HS-27A (cell line): Measurements from ENCODE around the gene PCDH1.
A peak's percentile ranks its signal among the peaks of the same experiment; 100 is the strongest.
"Not testable (repeated sequence)": the region's sequence is repeated elsewhere in the genome, so short reads cannot be mapped to it uniquely, and the experiment has no call there.

ENCODE experiments used
- DNase-seq: peaks from one replicate; pipeline ENCODE4 v3.0.0-alpha.2; 2012; ENCODE audit warnings: low read depth, missing footprints

The PCDH1 gene

DNA sequence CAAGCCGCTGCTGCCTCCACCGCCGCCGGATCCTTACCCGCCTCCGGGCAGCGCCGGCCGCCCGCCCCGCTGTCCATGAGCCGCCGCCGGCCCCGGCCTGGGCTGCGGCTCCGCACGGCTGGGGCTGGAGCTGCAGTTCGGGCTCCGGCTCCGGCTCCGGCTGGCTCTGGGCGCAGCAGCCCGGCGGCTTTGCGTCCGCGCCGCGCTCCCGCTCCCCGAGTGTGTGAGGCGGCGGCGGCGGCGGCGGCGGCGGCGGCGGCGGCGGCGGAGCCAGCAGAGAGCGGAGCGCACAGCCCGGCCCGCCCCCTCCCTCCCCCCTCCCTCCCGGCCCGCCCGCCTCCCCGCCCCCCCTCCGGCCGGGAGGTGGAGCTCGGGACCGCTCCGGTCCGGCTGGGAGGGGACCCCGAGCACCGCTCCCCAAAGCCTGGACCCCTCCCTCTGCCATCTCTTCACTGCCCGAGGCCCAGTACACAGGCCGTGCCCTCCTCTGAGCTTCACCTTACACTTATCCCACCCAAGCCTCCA is at the start of gene PCDH1:
PCDH1 (minus strand) TSS at position 225 of the 525 bp plus-strand sequence; CDS start at position 77, 148 bp downstream.
- no peak for DNase-seq

DNA sequence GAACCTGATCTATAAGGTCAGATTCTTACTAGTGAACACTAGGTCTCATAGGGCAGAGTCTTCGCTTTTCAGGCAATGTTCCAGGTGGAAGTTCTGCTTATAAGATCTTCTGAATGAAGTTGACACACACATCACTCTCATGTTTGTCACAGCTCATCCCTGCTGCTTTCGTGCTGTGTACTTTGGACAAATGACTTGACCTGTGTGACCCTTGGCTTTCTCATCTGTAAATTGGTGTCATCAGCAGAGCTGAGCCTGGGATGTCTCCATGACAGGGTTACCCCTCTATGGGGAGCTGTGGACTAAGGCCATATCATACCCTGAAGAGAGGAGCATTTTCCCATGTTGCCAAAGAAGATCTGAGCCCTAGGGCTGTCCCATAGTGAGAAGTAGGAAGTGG is 48.2 kb upstream of the PCDH1 start:
- no peak for DNase-seq

DNA sequence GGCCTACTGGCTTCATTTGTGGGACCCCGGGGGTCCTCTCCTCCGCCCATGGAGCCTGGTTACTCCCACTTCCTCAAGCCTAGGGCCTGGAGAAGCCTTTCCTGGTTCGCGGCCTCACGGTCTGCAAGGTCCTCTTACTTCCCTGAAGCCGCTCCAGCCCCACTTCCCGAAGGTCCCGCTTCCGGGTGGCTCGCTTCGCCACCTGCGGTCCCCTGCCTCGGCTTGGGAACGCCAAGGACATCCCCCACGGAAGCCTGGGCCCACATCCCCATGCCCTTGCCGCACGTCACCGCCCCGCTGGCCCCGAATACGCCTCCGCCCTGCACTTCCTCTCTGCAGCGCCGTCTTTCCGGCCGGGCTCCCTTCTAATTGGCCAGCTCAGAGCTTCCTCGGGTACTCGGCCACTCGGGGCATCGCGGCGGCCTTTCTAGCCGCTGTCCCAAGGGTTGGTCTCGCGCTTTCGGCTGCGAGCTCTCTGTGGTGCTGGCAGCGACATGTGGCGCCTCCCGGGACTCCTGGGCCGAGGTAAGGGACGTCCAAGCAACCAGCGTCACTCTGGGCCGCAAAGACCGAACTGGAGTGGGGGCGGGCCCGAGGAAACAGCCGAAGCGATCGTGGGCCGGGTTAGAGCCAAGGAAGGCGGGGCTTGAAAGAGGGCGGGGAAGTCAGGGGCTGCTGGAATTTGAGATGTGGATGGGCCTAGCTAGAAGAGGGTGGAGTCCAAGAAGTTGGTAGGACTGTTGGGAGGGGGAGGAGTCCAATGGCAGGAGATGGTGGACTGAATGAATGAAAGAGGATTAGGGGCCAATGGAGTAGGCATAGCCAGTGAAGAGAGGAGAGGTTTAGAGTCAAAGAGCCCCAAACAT is 45.5 kb upstream of the PCDH1 start, which contains the start of gene DELE1:
DELE1 (plus strand) TSS at position 424 of the 866 bp plus-strand sequence; CDS start at position 495, 71 bp downstream.
- DNase-seq, result peak; percentile 66

DNA sequence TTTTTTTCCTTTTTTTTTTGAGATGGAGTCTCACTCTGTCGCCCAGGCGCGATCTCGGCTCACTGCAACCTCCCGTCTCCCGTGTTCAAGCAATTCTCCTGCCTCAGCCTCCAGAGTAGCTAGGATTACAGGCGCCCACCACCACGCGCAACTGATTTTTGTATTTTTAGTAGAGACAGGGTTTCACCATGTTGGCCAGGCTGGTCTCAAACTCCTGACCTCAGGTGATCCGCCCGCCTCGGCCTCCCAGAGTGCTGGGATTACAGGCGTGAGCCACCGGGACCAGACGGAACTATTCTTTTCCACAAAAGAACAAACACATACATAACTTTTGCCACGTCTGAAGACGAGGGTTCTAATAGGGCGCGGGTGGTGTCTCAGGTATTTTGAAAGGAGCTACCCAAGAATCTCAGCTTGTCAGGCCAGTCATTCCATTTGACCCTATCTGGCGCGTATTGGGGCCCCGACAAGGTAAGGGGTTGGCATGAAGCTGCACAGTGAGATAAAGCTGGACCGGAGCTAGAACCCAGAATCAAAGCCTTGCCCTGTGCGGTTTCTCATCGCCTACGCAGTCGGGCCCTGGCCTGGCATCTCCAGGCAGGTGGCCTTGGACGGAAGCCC is 44.7 kb upstream of the PCDH1 start:
- not testable (repeated sequence) for DNase-seq

DNA sequence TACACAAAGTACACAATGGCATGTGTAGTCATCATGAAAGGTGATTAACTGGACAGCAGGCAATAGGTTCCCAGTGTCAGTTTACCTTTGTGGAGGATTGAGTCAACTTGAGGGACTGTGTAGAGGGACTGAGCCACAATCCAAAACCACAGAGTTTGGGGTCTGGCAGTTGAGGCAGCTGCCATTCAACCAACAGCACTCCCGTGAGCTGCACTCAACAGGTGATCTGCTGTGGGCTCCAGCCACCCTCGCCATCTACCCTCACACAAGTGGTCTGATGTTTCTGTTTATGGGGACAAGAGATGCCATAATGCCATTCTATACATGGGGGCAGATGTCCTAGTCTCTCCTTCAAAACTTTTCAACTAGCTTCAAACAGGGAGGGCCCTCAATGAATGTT is 42.6 kb upstream of the PCDH1 start:
- DNase-seq, result no peak

DNA sequence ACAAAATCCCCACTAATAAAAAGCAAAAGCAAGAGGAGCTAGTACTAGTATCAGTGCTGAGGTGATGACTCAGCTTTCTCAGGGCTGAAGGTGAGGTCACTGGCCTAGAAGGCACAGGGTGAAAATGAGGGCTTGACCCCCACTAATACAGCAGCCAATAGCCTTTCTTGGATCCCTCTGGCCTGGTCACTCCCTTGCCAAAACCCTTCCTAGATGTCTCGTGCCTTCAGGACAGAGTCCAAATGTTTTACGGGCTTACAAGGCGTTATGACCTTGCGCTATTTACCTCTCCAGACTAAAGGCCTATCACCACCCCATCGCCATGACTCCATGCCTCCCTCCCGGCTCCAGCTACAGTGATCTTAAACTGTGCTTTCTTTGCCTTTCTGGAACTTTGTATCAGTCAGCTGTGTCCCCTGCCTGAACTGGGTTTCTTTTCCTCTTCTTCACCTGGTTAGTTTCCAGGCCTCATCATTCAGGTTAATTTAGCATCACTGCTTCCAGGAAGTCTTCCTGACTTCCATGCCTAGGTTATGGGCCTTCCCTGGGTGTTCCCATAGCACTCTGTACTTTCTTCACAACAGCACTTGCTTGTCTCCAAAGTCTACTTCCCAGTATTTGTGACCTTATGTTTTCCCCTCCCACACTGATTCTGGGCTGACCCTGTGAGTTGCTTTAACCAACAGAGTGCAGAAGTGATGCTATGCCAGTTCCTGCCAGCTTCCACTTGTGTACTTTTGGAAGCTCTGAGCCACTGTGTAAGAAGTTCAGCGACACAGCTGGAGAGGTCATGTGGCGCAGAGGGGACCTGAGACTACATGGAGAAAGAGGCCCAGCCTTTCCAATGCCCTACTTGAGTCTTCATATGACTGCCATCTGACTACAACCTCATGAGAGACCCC is 41.3 kb upstream of the PCDH1 start:
- no peak for DNase-seq

DNA sequence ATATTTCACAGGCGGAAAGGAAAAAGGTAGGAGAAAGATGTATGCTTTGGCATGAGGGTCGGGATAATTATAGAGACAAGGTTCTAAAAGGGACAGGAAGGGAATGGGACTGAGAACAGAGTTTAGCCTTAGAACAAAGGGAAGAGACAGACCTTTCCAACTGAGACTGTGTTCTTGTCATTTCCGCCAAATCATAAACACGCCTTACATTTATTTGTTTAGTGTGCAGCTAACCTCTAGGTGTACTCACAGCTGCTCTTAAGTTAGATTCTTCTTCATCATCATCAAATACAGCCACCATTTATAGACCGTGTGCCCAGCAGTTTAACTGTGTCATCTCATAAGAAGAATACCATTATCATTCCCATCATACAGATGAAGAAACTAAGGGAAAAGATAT is 39.5 kb upstream of the PCDH1 start:
- DNase-seq, result no peak

DNA sequence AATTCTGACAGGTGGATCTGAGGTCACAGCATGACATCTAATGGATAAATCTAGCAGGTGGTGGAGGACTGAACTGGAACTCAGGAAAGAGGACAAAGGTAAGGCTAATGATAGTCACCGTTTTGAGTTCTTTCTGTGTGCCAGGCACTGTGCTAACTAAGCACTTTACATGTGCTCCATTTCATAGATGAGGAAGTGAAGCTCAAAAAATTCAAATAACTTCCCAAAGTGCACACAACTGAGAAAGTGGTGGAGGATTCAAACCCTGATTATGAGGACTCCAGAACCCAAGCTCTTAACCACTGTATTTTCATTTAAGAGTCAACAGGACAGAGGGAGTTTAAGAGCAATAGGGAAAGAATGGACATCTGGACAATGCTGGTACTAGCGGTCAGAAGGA is 38.3 kb upstream of the PCDH1 start:
- no peak for DNase-seq

DNA sequence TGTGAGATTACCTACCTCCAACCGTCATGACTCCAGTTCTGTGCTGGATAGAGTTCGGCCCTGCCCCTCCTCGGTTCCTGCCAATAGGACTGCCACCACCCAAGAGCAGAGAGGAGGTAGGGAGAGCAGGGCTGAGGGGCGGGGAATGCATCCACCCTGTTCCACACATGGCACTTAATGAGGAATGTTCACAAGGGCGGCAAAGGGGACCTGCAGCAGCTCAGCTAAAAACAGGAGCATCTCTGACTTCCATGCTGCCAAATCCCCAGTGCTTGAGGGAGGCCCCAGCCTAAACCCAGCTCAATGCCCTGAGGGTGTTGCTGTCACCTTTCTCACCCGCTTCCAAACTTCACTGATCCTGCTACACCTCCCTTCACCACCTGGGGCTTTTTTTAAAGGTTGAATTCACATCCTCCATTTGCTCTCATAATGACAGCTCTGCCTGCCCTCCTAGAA is 37.7 kb upstream of the PCDH1 start:
- DNase-seq, result no peak

DNA sequence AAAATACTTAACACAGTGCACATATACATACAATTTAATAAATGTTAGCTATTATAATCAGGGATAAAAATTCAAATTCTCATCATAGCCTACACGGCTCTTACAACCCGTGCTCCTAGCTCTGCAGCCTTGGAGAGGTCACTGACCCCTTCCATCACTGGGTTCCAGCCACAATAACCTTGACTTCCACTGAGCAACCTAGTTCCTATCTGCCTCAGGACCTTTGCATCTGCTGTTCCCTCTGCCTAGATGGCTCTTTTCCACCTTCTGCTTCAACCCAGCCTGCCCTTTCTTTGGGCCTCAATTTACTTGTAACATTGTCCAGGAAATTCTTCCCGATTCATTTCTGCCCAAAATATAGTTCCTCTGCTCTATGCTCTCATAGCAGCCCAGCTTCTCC is 36.6 kb upstream of the PCDH1 start:
- DNase-seq, result no peak

DNA sequence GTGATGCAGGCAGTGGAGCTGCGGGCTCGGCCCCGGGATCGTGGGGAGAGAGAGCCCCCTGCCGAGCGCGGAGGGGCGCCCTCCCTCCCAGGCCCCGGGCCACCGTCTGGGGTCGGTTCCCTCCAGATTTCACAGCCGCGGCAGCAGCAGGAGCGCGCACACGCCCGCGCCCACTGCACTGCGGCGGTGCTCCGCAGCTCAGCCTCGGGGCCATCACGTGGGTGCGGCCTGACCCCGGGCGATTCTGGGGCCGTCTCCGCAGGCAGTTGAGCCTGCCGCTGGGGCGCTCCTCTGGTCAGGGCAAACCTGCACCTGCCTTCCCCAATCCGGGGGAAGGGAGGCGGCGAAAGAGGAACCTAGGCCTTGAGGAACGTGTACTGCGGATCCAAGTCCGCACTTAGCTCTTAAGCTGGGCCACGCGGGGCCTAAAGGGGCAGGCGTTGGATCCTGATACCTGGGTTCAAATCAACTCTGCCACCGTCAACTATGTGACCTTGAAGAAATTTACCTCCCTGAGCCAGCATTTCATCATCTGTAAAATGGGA is 36.1 kb upstream of the PCDH1 start:
- no peak for DNase-seq

DNA sequence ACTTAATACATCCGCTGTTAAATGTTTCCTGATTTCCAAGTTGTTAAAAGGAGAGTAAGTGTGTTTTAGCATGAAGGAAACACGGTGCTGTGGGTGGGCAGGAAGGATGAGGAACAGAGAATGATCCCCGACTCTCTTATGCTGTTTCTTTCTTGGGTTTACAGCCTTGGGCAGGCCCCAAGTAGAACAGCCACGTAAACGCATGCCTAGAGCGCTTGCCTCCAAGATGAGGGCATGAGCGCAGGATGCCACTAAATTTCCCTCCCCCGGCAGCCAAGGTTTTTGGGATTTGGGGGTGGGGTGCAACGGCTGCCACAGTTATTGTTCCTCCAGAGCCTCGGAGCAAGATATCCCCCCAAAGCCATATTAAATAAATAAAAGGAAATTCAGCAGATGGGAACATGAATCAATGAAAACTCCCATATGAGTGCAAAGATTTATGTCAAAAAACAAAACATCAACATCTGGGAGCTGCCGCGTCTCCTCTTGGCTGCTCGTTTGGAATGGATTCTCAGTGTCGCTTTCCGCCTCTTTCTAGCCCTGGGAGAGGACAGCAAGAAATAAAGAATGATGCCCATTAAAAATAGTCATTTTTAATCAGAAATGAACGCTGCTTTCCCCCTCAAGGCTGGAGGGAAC is 35.5 kb upstream of the PCDH1 start:
- DNase-seq, result no peak

DNA sequence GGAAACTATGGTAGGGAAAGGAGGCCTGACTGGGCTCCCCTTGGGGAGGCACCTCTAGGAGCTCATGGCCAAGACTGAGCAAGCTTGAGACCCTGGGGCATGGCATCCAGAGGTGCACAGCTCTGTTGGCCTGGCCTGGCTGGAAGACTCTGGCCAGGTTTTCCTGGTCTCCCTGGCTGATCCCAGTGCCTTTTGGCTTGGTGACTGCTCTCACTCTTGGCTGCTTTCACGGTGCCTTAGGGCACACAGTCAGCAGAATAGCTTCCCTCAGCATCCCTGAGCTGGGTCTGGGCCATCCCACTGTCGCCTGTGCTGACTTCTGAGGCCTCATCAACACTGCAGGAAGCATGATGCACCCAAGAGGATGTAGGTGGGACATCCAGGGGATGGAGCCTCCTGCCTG is 32.1 kb upstream of the PCDH1 start:
- DNase-seq, result no peak

DNA sequence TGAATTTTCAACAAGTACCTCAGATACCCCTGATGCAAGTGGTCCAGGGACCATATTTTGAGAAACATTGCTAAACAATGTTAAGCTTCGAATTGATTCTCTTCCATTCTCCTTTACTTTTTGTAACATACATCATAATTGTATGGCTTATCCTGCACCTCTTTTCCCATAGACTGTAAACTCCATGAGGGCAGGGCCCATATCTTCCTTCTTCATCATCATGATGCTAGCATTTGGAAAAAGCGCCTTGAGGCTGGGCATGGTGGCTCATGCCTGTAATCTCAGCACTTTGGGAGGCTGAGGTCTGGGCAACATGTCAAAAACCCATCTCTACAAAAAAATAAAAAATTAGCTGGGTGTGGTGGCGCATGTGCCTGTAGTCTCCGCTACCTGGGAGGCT is 31.0 kb upstream of the PCDH1 start:
- DNase-seq, result no peak

DNA sequence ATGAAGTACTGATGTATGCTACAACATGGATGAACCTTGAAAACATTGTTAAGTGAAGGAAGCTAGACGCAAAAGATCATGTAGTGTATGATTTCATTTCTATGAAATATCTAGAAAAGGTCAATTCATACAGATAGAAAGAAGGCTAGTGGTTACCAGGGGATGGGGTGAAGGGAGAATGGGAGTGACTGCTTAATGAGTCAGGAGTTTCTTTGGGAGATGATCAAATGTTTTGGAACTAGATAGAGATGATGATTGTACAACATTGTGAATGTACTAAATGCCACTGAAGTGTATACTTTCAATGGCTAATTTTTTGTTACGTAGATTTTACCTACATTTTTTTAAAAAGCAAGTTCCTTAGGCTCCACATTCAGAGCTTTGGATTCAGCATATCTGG is 30.6 kb upstream of the PCDH1 start:
- DNase-seq, result no peak

DNA sequence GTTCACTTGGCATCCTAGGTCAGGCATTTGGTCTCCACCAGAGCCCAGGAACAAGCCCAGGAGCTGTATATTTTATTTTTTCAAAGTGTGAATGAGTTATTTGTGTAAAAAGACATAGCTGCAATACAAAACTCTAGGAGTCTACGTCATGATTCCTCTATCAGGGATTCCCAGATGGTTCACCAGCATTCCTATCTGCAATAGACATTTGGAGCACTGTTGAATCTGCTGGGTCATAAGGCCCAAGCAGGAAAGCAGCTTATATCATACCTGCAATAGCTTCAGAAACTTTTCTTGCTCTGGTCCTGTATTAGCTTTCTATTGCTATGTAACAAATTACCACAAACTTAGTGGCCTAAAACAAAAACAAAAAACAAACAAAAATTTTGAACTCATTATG is 28.8 kb upstream of the PCDH1 start:
- DNase-seq, result no peak

DNA sequence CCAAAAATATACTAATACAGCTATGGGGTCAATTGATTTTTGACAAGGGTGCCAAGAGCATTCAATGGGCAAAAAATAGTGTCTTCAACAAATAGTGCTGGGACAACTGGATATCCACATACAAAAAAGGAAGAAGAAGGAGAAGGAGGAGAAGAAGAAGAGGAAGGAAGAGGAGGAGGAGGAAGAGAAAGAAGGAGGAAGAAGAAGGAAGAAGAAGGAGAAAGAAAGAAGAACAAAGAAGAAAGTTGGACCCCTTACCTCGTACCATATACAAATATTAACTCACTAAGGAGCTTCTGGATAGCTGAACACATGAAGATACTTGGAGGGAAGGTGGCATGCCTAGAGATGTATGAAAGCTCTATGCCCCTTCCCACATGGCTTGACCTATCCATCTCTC is 28.3 kb upstream of the PCDH1 start:
- DNase-seq, result no peak

DNA sequence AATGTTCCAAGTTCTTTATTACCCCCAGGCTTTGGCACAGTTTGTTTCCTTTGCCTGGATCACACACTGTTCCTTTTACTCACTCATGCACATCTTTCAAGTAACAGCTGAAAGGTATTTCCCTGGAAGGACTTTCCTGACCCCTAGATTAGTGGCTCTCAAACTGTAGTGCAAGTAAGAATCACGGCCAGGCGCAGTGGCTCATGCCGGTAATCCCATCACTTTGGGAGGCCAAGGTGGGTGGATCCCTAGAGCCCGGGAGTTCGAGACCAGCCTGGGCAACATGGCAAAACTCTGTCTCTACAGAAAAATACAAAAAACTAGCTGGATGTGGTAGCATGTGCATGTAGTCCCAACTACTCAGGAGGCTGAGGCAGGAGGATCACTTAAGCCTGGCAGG is 26.3 kb upstream of the PCDH1 start:
- no peak for DNase-seq

DNA sequence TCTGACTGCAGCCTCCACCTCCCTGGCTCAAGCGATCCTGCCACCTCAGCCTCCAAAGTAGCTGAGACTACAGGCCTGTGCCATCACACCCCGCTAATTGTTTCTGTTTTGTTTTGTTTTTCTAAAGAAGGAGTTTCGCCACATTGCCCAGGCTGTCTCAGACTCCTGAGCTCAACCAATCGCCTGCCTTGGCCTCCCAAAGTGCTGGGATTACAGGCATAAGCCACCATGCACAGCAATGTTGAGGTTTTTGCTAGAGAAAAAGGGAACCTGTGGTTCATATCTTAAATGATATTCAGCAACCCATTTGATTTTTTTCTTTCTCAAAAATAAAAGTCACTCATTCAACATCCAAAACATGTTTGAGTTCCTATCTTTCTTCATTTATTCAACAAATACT is 25.1 kb upstream of the PCDH1 start:
- no peak for DNase-seq

DNA sequence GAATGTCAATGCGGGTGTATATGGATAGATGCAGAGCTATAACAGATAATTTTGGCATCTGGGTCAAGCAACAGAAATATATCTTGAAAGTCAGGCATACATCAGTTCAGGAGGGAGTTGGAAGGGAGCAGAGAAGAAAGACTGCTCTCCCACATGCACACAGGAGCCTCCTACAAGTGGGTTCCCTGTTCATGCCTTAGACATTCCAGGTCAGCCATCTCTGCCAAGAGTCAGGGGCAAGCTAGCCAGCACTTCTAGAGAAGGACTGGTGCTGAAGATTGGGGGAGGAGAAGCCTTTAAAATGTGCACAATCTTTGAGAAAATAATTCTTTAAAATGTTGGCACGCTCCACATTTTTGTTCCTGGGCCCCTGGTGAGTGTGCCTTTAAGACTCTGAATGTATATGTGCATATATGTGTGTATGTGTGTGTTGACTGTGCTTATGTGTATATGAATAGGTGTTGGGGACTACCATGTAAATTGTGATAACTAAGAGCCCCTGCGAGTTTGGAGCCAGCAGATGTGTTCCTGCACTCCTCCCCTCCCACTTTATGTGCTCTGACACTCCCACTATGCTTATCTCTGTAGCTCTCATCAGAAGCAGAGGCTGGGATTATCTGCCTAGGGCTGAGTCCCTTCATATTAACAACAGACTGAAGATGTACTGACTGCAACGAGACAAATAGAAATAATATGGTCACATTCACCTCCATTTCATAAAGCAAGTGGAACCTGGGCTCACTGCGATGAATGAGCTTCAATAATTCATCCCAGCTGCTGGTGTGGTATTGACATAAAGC is 24.0 kb upstream of the PCDH1 start:
- no peak for DNase-seq
